Measurements from ENCODE around the gene POU3F3. TPM values are rescaled to one million over a fixed set of nuclear protein-coding genes. Genes with fewer than 3 reads are reported as not detected.

POU3F3 gene
- total and polyA plus RNA-seq, 2 of the 8 experiments (the other 6 are each of a cell fraction or from before 2014, with no cell fraction given): 0.09 TPM; not detected in 1

DNA sequence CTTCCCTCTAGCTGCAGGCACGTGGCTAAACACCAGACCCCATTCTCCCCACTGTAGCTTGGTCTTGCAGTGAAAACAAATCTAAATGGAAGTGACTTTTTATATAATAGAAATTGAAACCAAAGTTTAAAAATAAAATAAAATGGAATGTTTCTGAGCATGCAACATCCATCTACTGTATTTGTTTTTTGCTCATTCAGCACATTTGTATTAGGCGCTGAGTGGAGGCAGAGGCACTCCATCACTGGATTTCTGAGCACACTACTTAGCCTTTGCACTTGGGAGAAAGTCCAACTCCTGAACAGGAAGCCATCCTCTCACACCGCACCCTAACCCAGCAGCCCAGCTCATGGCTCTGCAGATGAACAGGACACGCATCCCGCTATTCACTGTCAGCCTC lies 37.8 kb upstream of the POU3F3 start:
- H3K4me2 ChIP-seq (ENCODE audit: insufficient read depth in 1 of 2, low read depth in 2 of 2, low read length in 2 of 2): no peak overlapping the region
- no peak overlapping the region for H3K14ac ChIP-seq (ENCODE audit: insufficient read length)
- peaks cover 0 to 3% (median 1%) of the 10 kb centered on the region in 4 experiments; a peak in 1 of 7 replicates for H3K4me1 ChIP-seq (replicated peaks in 1 of 4; ENCODE audit: control insufficient read depth in 3 of 4, insufficient read depth in 4 of 4, low read length in 3 of 4)
- H3K9ac ChIP-seq (replicated peaks in 1 of 4; ENCODE audit: extremely low read depth in 1 of 4, low read depth in 3 of 4, low read length in 3 of 4): no peak overlapping the region
- H3K23me2 ChIP-seq (ENCODE audit: low read depth, low read length): no peaks in the 10 kb centered on the region
- H3K4ac ChIP-seq (replicated peaks; ENCODE audit: insufficient read length, low read depth, low read length): no peak overlapping the region
- H4K20me1 ChIP-seq (replicated peaks in 1 of 2; ENCODE audit: control insufficient read depth in 1 of 2, insufficient read depth in 2 of 2, low read length in 2 of 2): no peaks in the 10 kb centered on the region
- H3K9me3 ChIP-seq (ENCODE audit: insufficient read depth in 2 of 2, low read depth in 1 of 2, low read length in 1 of 2): no peaks in the 10 kb centered on the region
- H3K23ac ChIP-seq (ENCODE audit: insufficient read length): no peak overlapping the region
- ChIA-PET CTCF (ENCODE audit: partially characterized antibody) (interaction anchor here (0.9 to 1.9 kb wide), 2 partner anchors 12 to 33 kb away, joined by 3 to 9 read pairs; no protein-coding TSS in a partner anchor), POLR2A (ENCODE audit: partially characterized antibody) (no interaction called here)
- no peaks in the 10 kb centered on the region for H3K79me2 ChIP-seq (ENCODE audit: control insufficient read depth in 1 of 2, insufficient read depth in 2 of 2, low read length in 2 of 2)
- H2BK15ac ChIP-seq (ENCODE audit: low read length): no peak overlapping the region
- no peak overlapping the region for H2AFZ ChIP-seq (ENCODE audit: low read length)
- no peaks in the 10 kb centered on the region for H3K79me1 ChIP-seq (ENCODE audit: low read depth, low read length)
- 94% methylated on average over 5 of the region's 5 CpGs; no CpG with 5 or more reads in 1 of the 2 experiments for WGBS, 2 experiments (ENCODE audit: extremely low coverage in 1 of 2, insufficient coverage in 1 of 2, insufficient read length in 1 of 2, insufficient replicate concordance in 2 of 2, low coverage in 1 of 2, low lambda C conversion rate in 2 of 2, missing lambda C conversion rate in 1 of 2)
- H3K27me3 ChIP-seq (replicated peaks in 1 of 4; ENCODE audit: control insufficient read depth in 3 of 4, extremely low read depth in 1 of 4, insufficient read depth in 3 of 4, low read length in 3 of 4): no peaks in the 10 kb centered on the region
- no peak overlapping the region for H2AK5ac ChIP-seq (ENCODE audit: low read depth, low read length)
- no peak overlapping the region for H4K91ac ChIP-seq (replicated peaks; ENCODE audit: insufficient read length, low read length)
- no peak overlapping the region for H3K4me3 ChIP-seq (ENCODE audit: extremely low read depth in 1 of 4, insufficient read depth in 2 of 4, low read depth in 3 of 4, low read length in 4 of 4)
- no peak for FAIRE-seq
- H3K56ac ChIP-seq (replicated peaks; ENCODE audit: insufficient read length, low read depth, low read length): no peak overlapping the region
- no peaks in the 10 kb centered on the region for H3K36me3 ChIP-seq (ENCODE audit: control insufficient read depth in 2 of 4, insufficient read depth in 4 of 4, low read length in 3 of 4)
- DNase-seq (ENCODE audit: low read depth in 1 of 2, low spot score in 2 of 2): no peak
- H3K27ac ChIP-seq (ENCODE audit: low read depth, low read length): no peak overlapping the region
- H2BK12ac ChIP-seq (ENCODE audit: low read depth, low read length): no peak overlapping the region
- no peak overlapping the region for H3K18ac ChIP-seq (ENCODE audit: extremely low read depth, low read length)
- H2BK20ac ChIP-seq (ENCODE audit: low read length): no peak overlapping the region
- no peak overlapping the region for H4K5ac ChIP-seq (ENCODE audit: insufficient read length, low read depth, low read length)
- no peak overlapping the region for H4K8ac ChIP-seq (ENCODE audit: extremely low read depth, insufficient read depth, low read length)
- TF ChIP-seq HDAC2 (IDR thresholded peaks at IDR 0.05; ENCODE audit: borderline replicate concordance in 1 of 2, low read depth in 2 of 2, low read length in 2 of 2) (no peak), CEBPB (IDR thresholded peaks at IDR 0.05; ENCODE audit: low read depth, low read length) (no peak), SUZ12 (IDR thresholded peaks at IDR 0.05; ENCODE audit: low read length) (no peak), CREB1 (IDR thresholded peaks at IDR 0.05) (no peak), CTBP2 (IDR thresholded peaks at IDR 0.05; ENCODE audit: borderline replicate concordance, insufficient read depth, insufficient read length, low read length) (no peak), GABPA (IDR thresholded peaks at IDR 0.05; ENCODE audit: borderline replicate concordance, insufficient read depth, low read length) (no peak), RNF2 (IDR thresholded peaks at IDR 0.05; ENCODE audit: borderline replicate concordance, low read depth, low read length, missing control alignments, poor library complexity, severe bottlenecking) (no peak), MAFK (IDR thresholded peaks at IDR 0.05; ENCODE audit: low read depth, low read length) (no peak)
- no peak overlapping the region for H2BK120ac ChIP-seq (replicated peaks; ENCODE audit: low read depth, low read length)
- no peak overlapping the region for H2BK5ac ChIP-seq (ENCODE audit: low read depth, low read length)
